GM18873 (cell line): ENCODE results near the gene RNASE4.
"Not testable (repeated sequence)": the region's sequence is repeated elsewhere in the genome, so short reads cannot be mapped to it uniquely, and the experiment has no call there.

ENCODE experiments used
- ATAC-seq: cut with Tn5 transposase; IDR thresholded peaks from one replicate; pipeline ENCODE4 v1.9.1; 2021; ENCODE audit warnings: mild to moderate bottlenecking, moderate library complexity, moderate number of reproducible peaks; ENCODE audit not compliant: unreplicated experiment, low FRiP score

Gene RNASE4

DNA sequence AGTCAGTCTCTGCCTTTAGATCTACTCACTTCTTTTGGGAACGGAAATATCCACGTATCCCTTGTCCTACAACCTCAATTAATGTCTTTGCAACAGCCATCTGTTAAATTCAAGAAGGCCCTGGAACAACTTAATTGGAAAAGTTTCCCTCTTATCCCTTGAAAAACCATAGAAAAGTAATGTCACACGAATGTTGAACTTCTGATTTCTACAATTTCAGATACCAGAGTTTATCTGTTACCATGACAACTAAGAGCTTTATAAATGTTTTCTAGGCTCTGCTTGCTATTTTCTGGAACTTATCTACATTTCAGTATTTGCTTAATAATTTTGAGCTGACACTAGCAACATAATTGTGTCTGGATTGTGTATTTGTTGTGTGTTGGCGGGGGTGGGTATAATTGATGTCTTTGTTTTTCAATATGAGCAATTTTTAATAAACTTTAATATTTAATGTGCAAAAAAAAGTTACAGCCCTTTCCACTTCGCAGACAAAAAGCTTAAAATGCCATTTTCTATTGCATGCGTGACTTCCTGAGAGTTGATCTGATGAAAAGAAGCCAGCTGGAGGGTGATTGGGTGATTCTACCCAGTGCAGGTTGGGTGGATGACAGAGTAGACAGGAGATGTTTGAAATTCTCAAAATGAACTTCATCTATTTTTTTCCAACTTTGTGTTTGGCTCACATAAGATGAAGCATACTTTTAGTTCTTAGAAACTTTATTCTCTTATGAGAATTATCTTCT is 49.5 kb downstream of the RNASE4 start:
- ATAC-seq, result no peak

DNA sequence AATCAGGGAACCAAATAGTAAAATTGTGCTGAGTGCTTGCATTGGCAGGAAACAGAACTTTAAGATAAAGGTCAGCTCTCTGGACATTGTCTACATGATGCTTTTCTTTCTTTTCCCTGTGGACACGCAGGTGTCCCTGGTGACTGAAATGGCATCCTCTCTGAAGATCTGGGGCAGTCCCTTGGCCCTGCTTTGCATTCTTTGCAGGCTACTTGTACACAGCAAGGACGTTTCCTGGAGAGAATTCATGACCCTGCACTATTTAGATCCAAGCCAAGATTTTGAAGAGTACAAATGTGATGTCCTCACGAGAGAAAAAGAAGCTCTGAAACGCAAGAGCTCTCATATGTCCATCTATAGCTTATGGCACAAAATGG is 50.1 kb downstream of the RNASE4 start:
- ATAC-seq, result no peak

DNA sequence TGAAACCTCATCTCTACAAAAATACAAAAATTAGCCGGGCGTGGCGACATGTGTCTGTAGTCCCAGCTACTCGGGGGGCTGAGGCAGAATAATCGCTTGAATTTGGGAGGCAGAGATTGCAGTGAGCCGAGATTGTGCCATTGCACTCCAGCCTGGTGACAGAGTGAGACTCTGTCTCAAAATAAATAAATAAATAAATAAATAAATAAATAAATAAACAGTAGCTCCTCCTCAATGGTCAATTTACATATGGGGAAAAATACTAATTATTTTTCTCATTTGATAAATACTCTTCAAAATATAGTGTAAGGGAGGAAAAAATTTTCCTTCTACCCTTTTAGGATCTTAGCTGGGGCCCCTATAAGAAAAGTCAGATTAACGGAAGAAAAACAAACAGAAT is 53.9 kb downstream of the RNASE4 start:
- not testable (repeated sequence) for ATAC-seq

DNA sequence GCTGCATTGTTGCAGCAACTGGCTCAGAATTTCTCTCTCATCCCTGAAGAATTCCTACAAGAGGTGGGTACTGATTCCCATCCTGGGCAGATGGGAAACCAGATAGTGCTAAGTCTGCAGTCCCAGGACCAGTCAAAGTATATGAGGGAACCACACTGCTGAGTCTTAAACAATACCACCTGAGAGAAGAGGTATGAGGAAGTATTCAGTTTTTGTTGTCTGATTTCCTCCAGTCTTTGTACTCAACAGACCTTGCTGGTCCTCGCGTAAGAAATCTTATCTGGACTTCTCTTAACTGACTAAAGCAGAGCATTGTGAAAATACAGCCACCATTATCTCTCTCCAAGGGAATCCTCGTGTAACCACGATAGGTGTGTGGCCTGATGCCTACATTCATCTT is 57.8 kb downstream of the RNASE4 start:
- ATAC-seq, result no peak

DNA sequence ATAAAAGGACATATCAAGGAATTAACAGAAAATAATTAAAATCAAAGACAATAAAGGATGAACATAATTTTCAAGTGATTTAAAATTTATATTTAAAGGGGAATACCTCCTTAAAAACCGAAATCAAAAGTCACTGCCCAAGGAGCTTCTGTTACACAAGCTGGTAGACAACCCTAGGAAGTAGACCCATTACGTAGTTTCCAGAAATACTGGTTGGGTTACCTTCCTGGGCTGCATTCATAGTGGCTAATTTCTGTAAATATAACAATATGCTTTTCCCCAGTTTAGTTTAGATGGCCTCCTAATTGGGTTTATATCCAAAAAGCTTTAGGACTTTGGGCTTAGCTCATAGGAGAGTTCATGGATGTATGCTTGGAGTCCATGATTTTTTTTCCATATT is 59.2 kb downstream of the RNASE4 start:
- no peak for ATAC-seq

DNA sequence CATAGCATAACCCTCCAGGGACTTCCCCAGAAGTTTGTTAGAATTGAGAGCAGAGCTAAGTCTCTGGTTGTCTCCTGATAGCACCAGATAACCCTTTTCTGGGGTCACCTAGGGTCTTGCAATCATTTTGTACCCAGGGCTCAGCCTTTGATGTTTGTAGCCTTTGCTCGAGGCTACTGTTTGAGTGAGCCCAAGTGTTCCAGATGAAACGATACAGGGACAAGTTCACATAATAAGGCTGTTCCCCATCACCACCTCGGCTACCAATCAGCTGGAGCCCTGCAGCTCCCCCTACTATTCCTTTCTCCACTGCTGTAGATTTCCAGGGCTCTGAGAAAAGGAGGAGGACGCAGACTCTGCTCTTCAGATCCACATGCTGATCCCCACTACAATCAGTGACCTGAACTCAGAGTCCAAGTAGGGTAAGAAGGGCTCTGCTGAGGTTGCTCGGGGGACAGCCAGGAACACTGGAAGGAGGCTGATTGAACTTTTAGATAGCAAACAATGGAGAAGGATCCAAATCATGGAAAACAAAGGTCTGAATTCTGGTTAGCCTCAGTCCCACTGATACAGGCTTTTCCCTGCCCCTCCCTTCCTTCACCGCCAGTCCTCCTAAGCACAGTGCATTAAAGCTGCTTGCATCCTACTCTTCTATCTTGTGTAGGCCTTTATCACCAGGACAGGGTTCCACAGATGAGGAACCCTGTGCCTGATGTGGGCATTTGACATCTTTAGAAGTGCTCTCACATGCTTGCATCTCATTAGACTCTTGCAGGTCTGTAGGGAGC is 61.4 kb downstream of the RNASE4 start, which contains the start of gene EDDM3A:
Gene EDDM3A (plus strand): TSS at position 317 of the 788 bp plus-strand sequence. CDS start 1,694 bp downstream, outside the sequence.
- no peak for ATAC-seq

DNA sequence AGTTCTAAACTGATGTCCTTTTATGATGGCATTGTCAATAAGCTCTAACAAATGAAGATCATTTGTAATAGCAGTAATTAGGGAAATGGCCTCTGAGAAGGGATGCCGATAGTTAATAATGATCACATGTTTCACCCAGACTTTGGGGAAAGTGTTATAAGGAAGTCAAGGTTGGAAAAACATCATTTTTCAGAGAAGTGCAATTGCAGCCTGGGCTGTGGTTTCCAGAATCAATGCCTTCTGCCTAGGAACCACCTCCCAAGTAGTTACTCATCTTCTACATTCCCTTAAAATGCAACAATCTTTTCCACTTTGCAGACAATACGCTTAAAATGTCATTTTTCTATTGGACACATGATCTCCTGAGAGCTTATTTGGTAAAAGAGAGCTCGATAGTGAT is 62.2 kb downstream of the RNASE4 start:
- no peak for ATAC-seq

DNA sequence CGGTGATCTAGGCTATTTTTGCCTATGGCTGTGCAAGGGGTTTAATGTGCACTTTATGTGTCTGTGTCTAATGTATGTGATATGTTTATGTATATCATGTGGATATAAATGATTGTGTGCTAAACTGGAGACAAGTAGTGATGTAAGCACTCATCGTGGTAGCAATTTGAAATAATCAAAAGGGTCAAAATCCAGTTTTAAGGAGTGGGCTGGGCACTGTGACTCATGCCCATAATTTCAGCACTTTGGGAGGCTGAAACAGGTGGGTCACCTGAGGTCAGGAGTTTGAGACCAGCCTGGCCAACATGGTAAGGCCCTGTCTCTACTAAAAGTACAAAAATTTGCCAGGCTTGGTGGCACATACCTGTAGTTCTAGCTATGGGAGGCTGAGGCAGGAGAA is 64.1 kb downstream of the RNASE4 start:
- no peak for ATAC-seq

DNA sequence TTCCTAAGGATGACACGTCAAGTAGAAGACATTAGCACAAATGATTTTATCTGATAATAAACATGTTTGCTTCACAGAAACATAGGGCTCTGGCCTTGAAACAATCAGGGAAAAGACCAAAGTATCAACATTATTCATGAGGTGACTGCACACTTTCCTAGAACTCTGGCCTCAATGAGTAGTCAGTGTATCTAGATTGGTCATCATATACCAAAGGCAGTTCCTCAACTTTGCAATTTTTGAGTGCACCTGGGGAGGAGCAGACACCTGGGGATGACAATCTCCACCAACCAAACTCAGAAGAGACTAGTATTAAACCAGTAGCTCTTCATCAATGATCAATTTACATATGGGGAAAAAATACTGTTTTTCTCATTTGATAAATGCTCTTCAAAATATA is 65.8 kb downstream of the RNASE4 start:
- no peak for ATAC-seq
